Kidney epithelial cell (primary cell): Measurements from ENCODE around the gene ASB16. TPM values are rescaled to one million over a fixed set of nuclear protein-coding genes. Genes with fewer than 3 reads are reported as not detected.

Experiments
- DNase-seq: peaks from one replicate; pipeline ENCODE4 v3.0.0-alpha.2; 2010; ENCODE audit warnings: low read depth
- H3K27me3 ChIP-seq: 2 replicates; pipeline ENCODE4 v1.6.0; 2011; ENCODE audit warnings: low read length; ENCODE audit not compliant: control insufficient read depth, insufficient read depth
- H3K36me3 ChIP-seq: 2 replicates; pipeline ENCODE4 v1.5.1; 2011; ENCODE audit warnings: low read length; ENCODE audit not compliant: control insufficient read depth, insufficient read depth
- H3K4me3 ChIP-seq: 2 replicates; pipeline ENCODE4 v1.5.1; 2011; ENCODE audit warnings: low read depth, mild to moderate bottlenecking, control low read depth, low read length
- total RNA-seq: library from RNA; depleted of rRNA; stranded (reverse); fragments of >200 nt; gene quantifications from 2 replicates; pipeline ENCODE4 v1.2.3, GENCODE V29; 2015
- TF ChIP-seq, protein P1 (sequence below): IDR thresholded peaks from 2 replicates; pipeline ENCODE4 v1.5.1; 2011; ENCODE audit warnings: mild to moderate bottlenecking, moderate library complexity, low read length, control low read depth, inconsistent platforms; ENCODE audit not compliant: insufficient read depth, poor library complexity, severe bottlenecking

ASB16 gene
- total RNA-seq, 1 donor from 2014 or later: not detected

GRCh38 chr17:44197980-44198720, 27.6 kb downstream of the ASB16 start:
- H3K4me3 ChIP-seq: peak overlapping the region; percentile 84
- H3K27me3 ChIP-seq: no peaks in the 10 kb centered on the region
- peaks cover 10% of the 10 kb centered on the region for H3K36me3 ChIP-seq
- TF ChIP-seq, protein P1, sequence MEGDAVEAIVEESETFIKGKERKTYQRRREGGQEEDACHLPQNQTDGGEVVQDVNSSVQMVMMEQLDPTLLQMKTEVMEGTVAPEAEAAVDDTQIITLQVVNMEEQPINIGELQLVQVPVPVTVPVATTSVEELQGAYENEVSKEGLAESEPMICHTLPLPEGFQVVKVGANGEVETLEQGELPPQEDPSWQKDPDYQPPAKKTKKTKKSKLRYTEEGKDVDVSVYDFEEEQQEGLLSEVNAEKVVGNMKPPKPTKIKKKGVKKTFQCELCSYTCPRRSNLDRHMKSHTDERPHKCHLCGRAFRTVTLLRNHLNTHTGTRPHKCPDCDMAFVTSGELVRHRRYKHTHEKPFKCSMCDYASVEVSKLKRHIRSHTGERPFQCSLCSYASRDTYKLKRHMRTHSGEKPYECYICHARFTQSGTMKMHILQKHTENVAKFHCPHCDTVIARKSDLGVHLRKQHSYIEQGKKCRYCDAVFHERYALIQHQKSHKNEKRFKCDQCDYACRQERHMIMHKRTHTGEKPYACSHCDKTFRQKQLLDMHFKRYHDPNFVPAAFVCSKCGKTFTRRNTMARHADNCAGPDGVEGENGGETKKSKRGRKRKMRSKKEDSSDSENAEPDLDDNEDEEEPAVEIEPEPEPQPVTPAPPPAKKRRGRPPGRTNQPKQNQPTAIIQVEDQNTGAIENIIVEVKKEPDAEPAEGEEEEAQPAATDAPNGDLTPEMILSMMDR: no peak
- DNase-seq: no peak

DNA sequence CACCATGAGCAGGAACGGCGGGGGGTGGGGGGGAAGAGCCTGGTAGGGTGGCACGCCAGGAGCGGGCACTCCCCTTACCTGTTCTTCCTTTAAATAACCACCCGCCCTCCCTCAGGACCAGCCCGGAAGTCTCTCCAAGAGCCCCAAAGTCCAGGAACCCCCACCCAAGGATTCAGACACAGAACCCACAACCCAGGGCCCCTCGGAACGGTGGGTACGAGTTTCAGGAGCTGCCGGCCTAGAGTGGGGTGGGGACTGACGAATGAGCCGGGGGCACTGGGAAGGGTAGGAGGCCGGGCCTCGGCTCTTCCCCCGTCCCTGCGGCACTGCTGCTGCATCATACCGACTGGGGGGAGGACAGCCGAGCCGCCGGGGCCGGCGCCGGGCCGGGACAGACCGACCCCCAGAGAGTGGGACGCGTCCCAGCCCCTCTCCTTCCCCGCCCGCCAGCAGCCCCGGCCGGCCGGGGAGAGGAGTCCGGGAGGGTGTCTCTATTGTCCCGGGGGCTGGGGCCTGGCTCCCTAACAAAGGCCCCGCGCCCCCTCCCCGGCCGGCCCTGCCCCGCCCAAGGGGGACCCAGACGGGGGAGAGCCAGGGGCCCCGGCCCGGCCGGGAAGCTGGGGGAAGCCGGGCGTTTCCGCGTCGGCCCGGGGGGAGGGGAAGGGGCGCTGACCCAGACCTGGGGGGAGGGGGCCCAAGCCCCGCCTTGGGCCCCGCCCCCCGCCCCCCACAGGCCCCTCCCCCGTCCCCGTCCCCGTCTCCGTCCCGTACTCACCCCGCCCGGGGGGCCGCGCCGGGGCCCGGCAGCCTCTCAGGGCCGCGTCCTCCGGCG, 28.4 kb downstream of the ASB16 start:
- TF ChIP-seq, protein P1: no peak
- Histone ChIP-seq H3K27me3 (no peaks in the 10 kb centered on the region), H3K36me3 (peaks cover 8% of the 10 kb centered on the region), H3K4me3 (peak overlapping the region; percentile 84)
- DNase-seq: no peak

GRCh38 chr17:44199553-44200477, 29.3 kb downstream of the ASB16 start, which contains the start of gene ATXN7L3:
Gene ATXN7L3 (minus strand): TSS chr17:44199884. CDS start chr17:44198070, 1,814 bp downstream.
- TF ChIP-seq, protein P1: no peak
- peak; percentile 86 for DNase-seq
- peaks cover 6% of the 10 kb centered on the region for H3K36me3 ChIP-seq

DNA sequence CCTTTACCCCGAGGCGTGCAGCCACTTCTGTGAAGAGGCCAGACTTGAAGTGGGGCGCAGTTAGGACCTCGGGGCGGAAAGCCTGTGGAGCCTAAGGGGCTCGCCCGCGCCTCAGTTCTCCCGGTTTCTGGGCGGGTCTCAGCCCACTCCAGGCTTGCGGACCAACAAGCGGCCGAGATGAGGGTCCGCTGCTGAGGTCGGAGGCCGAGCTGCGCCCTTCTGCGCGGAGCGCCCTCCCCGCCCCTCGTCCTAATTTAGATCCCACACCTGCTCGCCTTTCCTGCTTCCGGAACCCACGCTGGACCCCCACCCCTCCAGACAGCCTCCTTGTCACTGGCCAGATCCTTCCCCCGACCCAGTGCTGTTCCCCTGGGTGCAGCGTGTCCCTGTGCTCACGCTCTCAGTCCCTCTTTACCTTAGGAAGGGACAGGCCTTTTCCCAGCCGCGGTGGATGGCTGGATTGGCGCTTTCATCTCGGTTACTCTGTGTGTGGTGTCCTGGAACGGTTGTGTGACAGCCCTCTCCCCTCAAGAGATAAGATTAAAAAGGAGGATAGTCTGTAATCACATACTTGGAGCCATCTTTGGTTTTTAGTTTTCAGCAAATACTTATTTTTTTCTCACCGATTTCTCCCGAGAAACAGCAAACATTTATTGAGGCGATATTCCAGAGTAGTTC, 30.1 kb downstream of the ASB16 start:
- TF ChIP-seq, protein P1: no peak
- Histone ChIP-seq H3K27me3 (no peaks in the 10 kb centered on the region), H3K36me3 (peaks cover 1% of the 10 kb centered on the region), H3K4me3 (peak overlapping the region; percentile 78)
- DNase-seq: no peak

More at GRCh38 chr17:44199553-44200477, 29.3 kb downstream of the ASB16 start, which contains the start of gene ATXN7L3:
- peak within 1 kb of the TSS; percentile 84 for H3K4me3 ChIP-seq
- H3K27me3 ChIP-seq: no peaks in the 10 kb centered on the region

GRCh38 chr17:44202756-44203155, 32.3 kb downstream of the ASB16 start:
- Histone ChIP-seq H3K27me3 (no peaks in the 10 kb centered on the region), H3K4me3 (no peak overlapping the region), H3K36me3 (no peaks in the 10 kb centered on the region)
- no peak for DNase-seq
- TF ChIP-seq, protein P1: no peak
